Stimulated activated naive CD4-positive, alpha-beta T cell (primary cell): ENCODE results near the gene SLC15A2.
"Not testable (repeated sequence)": the region's sequence is repeated elsewhere in the genome, so short reads cannot be mapped to it uniquely, and the experiment has no call there.

Source experiments
- DNase-seq, 6 experiments: peaks; one replicate each; lab custom pipeline; 2025; lab: John Stamatoyannopoulos, UW

Gene SLC15A2

GRCh38 chr3:121894301-121894990 is at the start of gene SLC15A2:
Gene SLC15A2 (plus strand): TSS chr3:121894401. CDS start chr3:121894477, 76 bp downstream.
- no peak for DNase-seq

GRCh38 chr3:121844892-121845291 is 49.3 kb upstream of the SLC15A2 start:
- no peak for DNase-seq

- DNase-seq: no peak
Measured at GRCh38 chr3:121852256-121852655, 41.9 kb upstream of the SLC15A2 start.

- DNase-seq: no peak
Measured at GRCh38 chr3:121855555-121855954, 38.6 kb upstream of the SLC15A2 start.

GRCh38 chr3:121857778-121858177 is 36.4 kb upstream of the SLC15A2 start:
- not testable (repeated sequence) for DNase-seq

DNA sequence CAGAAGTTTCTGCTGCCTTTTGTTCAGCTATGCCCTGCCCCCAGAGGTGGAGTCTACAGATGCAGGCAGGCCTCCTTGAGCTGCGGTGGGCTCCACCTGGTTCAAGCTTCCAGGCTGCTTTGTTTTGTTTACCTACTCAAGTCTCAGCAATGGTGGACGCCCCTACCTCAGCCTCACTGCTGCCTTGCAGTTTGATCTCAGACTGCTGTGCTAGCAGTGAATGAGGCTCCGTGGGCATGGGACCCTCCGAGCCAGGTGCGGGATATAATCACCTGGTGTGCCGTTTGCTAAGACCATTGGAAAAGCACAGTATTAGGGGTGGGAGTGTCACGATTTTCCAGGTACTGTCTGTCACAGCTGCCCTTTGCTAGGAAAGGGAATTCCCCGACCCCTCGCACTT is 31.0 kb upstream of the SLC15A2 start:
- not testable (repeated sequence) for DNase-seq

DNA sequence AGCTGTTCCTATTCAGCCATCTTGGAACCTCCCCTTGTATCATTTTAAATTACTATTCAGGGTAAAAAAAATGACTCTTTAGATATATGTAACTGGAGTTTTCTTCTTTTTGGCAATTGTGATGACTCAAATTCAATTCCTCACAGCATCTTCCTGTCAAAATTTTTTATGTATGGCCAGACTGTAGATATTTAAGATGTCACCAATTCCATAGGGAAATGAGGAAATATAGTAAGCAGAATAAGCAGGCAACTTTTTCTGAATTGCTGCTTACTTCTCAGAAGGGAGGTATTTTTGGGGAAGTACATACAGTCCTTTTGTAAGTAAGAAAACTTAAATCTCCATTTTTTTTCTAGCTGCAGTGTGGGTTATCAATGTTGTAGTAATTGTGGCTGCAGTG is 30.4 kb upstream of the SLC15A2 start:
- no peak for DNase-seq

DNA sequence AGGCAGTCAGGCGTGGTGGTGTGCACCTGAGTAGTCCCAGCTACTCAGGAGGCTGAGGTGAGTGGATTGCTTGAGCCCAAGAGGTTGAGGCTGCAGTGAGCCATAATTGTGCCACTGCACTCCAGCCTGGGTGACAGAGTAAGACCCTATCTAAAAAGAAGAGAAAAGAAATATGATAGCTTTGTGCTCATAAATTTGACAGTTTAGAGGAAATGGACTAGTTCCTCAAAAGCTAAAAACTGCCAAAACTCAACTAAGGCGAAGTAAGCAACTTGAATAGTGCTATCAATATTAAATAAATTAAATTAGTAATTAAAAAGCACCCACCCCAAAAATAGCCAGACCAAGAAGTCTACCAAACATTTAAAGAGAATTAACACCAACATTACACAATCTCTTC is 24.5 kb upstream of the SLC15A2 start:
- DNase-seq: no peak

DNA sequence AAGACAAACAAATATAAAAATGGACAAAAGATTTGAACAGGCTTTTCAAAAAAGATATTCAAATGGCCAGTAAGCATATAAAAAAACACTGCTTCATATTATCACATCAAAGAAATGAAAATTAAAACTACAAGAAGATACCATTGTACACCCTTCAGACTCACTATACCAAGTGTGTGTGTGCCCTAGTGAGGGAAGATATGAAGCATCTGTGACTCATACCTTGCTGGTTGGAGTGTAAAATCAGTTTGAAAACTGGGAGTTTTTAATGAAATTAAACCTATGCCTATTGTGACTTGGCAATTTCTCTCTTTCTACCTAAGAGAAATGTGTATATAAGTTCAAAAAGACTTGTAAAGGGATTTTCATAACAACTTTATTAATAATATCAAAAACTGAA is 23.5 kb upstream of the SLC15A2 start:
- DNase-seq: no peak

DNA sequence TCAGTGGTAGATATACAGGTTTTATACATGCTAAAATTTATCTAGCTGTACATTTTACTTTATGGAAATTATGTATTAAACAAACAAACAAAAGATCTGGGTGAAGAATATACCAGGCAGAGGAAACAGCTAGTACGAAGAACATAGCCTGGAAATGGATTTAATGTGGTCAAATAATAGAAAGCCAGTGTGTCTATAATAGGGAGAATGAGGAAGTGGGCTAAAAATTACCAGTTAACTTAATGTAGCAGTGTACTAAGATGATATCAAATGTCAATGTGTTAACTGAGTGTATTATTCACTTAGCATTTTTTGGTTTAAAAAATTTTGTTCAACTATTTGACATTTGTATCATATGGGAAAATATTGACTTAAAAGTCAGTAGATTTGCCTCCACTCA is 22.8 kb upstream of the SLC15A2 start:
- DNase-seq: no peak

DNA sequence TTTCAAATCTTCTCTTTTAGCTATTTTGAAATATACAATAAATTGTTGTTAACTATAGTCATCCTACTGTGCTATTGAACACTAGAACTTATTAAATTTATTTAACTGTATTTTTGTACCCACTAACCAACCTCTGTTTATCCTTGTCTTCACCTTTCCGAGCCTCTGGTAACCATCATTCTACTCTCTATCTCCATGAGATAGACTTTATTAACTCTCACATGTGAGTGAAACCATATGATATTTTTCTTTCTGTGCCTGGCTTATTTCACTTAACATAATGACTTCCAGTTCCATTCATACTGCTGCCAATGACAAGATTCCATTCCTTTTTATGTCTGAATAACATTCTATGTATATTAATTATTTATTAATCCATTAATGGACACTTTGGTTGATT is 15.8 kb upstream of the SLC15A2 start:
- no peak for DNase-seq

GRCh38 chr3:121883507-121883906 is 10.7 kb upstream of the SLC15A2 start:
- DNase-seq: no peak

GRCh38 chr3:121885386-121885785 is 8.8 kb upstream of the SLC15A2 start:
- no peak for DNase-seq

DNA sequence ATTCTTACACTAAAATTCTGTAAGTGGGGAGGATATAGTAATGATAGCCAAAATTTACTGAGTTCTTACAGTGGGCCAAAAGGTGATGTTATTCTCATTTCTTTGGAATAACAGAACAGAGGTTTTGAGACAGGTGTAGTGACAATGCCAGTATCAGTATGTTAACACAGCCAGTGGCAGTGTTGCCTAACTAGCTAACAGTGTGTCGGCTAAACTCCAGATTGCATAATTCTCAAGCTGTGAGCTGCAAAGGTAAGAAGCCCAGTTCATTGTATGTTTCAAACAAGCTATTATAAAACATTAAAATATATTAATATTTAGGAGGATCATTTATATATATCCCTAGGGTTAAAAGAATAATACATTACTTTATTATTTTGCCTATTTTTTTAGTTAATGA is 920 bp downstream of the SLC15A2 start:
- no peak for DNase-seq

GRCh38 chr3:121895736-121896135 is 1.5 kb downstream of the SLC15A2 start:
- DNase-seq: no peak

DNA sequence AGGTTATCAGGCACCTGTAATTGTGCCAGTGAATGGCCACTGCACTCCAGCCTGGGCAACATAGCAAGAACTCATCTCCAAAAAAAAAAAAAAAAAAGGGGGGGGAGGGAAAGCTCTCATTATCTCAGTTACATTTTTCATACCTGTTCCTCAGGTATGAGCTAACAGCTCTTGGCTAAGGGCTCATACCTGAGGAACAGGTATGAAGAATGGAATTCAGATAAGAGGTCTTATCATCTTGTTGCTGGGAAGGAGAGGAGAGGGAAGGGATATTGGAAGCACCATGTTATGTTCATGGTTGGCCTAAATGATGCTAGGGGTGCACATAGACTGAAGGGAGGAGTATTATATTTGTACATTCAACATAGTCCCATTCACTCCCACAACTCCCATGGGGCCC is 2.6 kb downstream of the SLC15A2 start:
- DNase-seq: no peak

DNA sequence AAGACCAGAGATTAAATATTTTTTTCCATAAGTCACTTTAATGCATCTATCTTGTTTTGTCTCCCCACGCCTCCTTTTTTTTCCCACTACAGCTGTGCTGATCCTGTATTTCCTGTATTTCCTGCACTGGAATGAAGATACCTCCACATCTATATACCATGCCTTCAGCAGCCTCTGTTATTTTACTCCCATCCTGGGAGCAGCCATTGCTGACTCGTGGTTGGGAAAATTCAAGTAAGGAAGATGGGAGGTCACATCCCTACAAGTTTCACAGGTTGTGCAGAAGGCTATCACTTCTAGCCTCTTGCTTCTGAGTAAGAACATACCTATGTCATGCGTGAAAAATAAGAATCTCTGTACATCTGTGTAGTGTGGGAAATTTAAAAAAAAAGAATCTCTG is 3.1 kb downstream of the SLC15A2 start:
- no peak for DNase-seq

DNA sequence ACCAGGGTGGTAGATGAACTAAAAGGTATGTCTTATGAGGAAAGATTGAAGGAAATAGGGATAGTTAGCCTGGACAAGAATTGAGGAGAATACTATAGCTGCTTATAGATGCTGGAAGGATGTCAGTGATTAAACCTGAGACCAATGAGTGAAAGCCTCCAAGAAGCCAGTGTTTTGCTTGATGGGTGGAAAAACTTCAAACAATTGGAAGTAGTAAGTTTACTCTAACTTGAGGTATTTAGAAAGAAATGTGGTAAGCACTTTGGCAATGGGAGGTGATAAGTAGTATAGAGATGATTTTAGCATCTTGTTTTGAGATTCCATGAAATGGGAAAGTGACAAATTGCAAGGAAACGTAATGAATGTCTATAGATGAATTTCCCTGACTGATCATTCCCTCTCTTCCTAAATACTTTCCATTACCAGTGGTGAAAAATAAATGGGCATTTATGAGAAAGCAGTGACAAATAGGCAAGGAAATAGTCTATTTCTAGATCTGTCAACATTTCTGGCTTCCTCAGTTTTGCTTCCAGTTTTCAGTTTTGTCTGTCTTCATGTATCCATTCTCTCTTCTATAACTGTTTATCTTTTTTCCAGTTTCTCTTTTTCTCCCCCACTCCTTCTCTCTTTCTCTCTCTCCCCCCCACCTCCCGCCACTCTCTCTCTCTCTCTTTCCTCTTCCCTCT is 19.2 kb downstream of the SLC15A2 start:
- DNase-seq: no peak

DNA sequence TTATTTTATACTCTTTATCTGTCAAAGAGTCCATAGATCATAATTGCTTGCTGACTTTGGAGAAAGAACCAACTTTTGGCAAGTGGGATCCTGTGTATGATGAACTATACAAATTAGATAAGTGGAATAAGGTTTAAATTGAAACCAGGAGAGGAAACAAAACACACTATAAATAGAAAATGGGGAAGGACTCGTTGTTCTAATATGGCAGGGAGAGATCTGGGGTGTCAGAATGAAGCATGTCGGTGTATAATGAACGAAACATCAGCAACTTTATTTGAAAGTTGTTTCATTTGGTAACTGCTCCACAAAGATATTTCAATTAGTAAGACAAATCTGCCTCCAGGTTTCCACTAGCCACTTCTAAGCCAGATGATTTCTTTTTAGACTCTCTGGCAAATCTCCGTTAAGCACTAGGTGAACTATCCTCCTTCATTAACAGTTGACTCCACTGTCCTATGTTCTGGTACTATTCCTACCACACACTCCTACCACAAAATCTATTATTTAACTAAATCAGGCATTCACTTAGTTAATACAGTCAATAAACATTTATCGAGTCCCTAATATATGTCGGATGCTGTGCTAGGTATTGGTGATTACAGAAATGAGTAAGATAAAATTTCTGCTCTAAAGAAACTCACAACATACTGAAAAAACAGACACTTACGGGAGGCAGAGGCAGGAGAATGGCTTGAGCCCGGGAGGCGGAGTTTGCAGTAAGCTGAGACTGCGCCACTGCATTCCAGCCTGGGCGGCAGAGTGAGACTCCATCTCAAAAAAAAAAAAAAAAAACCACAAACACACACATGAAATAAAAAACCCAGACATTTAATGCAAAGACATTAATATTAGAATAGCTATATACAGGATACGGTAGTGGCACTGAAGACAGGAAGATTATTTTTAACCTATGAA is 20.1 kb downstream of the SLC15A2 start:
- DNase-seq: no peak

GRCh38 chr3:121916189-121916588 is 22.0 kb downstream of the SLC15A2 start:
- DNase-seq: no peak

DNA sequence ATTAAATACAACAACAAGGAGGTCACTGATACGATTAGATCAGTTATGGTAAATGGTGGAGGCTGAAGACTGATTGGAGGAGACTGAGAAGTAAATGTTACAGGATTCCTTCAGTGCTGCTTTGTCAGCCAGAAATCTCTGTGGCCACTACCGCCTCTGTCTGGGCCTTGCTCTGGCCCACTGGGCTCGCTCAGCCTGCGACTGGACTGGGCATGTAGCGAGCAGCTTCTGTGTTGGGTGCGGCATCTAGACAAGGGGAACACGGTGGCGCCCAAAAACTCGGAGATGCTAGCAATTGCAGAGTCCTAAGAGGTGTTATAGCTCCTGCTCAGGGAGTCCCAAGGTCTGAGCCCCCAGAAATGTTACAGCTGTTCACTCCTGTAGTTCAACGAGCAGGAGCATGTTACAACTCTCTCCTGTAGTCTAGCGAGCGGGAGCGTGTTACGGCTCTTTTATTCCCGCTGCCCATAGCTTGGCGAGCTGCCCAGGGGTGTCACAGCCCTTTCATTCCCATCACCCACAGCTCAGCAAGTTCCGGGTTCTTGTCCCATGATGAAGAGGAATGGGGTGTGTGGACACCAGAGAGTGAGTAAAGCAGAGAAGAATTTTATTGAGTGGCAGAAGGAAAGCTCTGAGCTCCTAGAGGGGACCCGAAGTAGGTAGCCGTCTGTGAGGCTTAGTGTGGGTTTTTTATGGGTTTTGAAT is 24.7 kb downstream of the SLC15A2 start:
- DNase-seq: no peak

GRCh38 chr3:121924734-121925133 is 30.5 kb downstream of the SLC15A2 start:
- DNase-seq: no peak
